ENCODE measurements around the gene RAB11FIP3.

DNA sequence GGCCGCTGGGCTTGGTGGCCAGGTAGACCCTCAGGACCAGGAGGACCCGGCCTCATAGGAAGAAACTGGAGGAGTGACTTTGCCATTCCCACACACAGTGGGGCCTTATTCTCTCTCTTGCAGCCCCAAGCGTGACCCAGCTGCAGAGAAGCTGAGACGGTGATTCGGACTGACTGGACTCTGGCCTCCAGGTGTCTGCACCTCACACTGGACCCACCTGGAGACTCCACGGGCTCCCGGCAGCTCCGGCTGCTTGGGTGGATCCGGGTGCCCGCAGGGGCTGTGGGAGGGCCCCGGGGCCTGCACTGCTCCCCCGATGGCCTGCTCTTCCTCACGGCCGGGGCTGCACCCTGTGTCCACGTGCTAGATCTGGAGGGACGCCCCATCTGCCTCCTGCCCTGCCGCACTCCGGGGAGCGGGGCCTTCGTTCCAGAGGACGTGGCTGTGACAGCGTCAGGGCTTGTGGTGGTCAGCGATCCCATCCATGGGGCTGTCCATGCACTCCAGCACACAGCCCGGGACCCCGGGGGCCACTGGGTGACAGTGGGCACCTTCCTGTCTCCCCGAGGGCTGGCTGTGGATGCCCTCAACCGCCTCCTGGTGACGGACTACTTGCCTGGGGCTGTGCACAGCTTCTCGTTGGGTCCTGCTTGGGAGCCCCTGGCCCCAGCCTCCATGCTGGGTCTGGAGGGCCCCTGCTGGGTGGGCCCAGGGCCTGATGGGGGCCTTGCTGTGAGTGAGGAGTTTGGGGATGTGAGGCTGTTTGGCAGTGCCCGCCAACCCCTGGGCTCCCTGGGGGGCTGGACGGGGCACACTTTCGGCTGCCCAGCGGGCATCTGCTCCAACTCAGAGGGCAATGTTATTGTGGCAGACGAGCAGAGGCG, 142.2 kb downstream of the RAB11FIP3 start:
- TF ChIP-seq, protein P1, sequence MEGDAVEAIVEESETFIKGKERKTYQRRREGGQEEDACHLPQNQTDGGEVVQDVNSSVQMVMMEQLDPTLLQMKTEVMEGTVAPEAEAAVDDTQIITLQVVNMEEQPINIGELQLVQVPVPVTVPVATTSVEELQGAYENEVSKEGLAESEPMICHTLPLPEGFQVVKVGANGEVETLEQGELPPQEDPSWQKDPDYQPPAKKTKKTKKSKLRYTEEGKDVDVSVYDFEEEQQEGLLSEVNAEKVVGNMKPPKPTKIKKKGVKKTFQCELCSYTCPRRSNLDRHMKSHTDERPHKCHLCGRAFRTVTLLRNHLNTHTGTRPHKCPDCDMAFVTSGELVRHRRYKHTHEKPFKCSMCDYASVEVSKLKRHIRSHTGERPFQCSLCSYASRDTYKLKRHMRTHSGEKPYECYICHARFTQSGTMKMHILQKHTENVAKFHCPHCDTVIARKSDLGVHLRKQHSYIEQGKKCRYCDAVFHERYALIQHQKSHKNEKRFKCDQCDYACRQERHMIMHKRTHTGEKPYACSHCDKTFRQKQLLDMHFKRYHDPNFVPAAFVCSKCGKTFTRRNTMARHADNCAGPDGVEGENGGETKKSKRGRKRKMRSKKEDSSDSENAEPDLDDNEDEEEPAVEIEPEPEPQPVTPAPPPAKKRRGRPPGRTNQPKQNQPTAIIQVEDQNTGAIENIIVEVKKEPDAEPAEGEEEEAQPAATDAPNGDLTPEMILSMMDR (IDR thresholded peaks at IDR 0.05; ENCODE audit: low read depth, low read length), result no peak
- no peak for TF ChIP-seq EZH2phosphoT487 (IDR thresholded peaks at IDR 0.05; ENCODE audit: low read depth)
